K562 (cell line): ENCODE measurements around the gene TBX10. TPM values are rescaled to one million over a fixed set of nuclear protein-coding genes. Genes with fewer than 3 reads are reported as not detected.

Experiments
- ATAC-seq: fragments of 200-7000 bp; cut with Tn5 transposase; 3 replicates; pipeline ENCODE4 v1.9.1; 2020; ENCODE audit warnings: moderate library complexity
- BruUV-seq: library from RNA; stranded (reverse); fragments of 400-500 nt; replicated peaks from 2 replicates; lab custom pipeline; 2021; lab: Mats Ljungman, UMichigan
- CTCF ChIA-PET: fragments of 300-600 bp; formaldehyde crosslinking; extraction: SDS; loops from one replicate; lab custom pipeline; 2021; ENCODE audit warnings: low intra/inter-chr PET ratio; lab: Yijun Ruan, JAX
- POLR2A ChIA-PET: fragments of 300-600, 350-650 bp; sonication (Branson Sonifier 250); formaldehyde crosslinking; extraction: SDS; loops from one replicate; lab custom pipeline; 2021; ENCODE audit warnings: antibody characterized with exemption, inconsistent platforms; lab: Yijun Ruan, JAX
- DNase-seq, 4 experiments: peaks; one replicate each; pipeline versions ENCODE4 v3.0.0 to v3.0.0-alpha.2; 2011 to 2018; ENCODE audit warnings: low spot score in 3 of 4, mixed read lengths in 3 of 4; ENCODE audit errors: extremely low read depth in 1 of 4
- FAIRE-seq: peaks from 2 replicates; lab custom pipeline; 2011; peaks lifted over from hg19 to GRCh38; lab: Jason Lieb, UNC
- H2AFZ ChIP-seq: 2 replicates; pipeline ENCODE4 v1.6.0; 2011; ENCODE audit warnings: low read depth, low read length, control low read depth, inconsistent platforms
- H3K27ac ChIP-seq: fragments of 200-600 bp; 3 replicates; pipeline ENCODE4 v1.8.0; 2011; ENCODE audit warnings: low read depth, mild to moderate bottlenecking, control low read depth, inconsistent platforms, low read length, moderate library complexity, mixed read lengths; ENCODE audit errors: extremely low read depth
- H3K27me3 ChIP-seq, 2 experiments: fragments of 300-600 bp in 1 of 2; 2 replicates in 1 of 2; 3 replicates in 1 of 2; pipeline versions ENCODE4 v1.6.0 to v1.8.0; 2011; ENCODE audit warnings: inconsistent platforms in 2 of 2, low read length in 2 of 2, mild to moderate bottlenecking in 1 of 2, mixed read lengths in 1 of 2, moderate library complexity in 1 of 2; ENCODE audit not compliant: control insufficient read depth in 2 of 2, insufficient read depth in 2 of 2
- H3K36me3 ChIP-seq: fragments of 300-600 bp; 3 replicates; pipeline ENCODE4 v1.8.0; 2011; ENCODE audit warnings: mild to moderate bottlenecking, low read length, inconsistent platforms; ENCODE audit not compliant: control insufficient read depth, insufficient read depth
- H3K4me1 ChIP-seq, 2 experiments: fragments of 200-600 bp in 1 of 2; replicated peaks in 1 of 2; 2 replicates in 1 of 2; 3 replicates in 1 of 2; pipeline versions ENCODE4 v1.5.1 to v1.8.0; 2011; ENCODE audit warnings: inconsistent platforms in 2 of 2, low read length in 2 of 2, mild to moderate bottlenecking in 1 of 2, mixed read lengths in 1 of 2, moderate library complexity in 1 of 2; ENCODE audit not compliant: control insufficient read depth in 2 of 2, insufficient read depth in 2 of 2
- H3K4me2 ChIP-seq: 2 replicates; pipeline ENCODE4 v1.6.1; 2011; ENCODE audit warnings: low read length, control low read depth, inconsistent platforms, mixed read lengths; ENCODE audit not compliant: insufficient read depth
- H3K4me3 ChIP-seq: fragments of 200-600 bp; sonication (generic), shearing (Covaris generic); 2 replicates; pipeline ENCODE4 v1.5.1; 2016; ENCODE audit warnings: control low read depth, inconsistent platforms
- H3K79me2 ChIP-seq: fragments of 200-600 bp; 3 replicates; pipeline ENCODE4 v1.8.0; 2011; ENCODE audit warnings: low read length, inconsistent platforms; ENCODE audit not compliant: control insufficient read depth, insufficient read depth
- H3K9ac ChIP-seq, 2 experiments: 2 replicates each; pipeline versions ENCODE4 v1.6.0 to v1.6.1; 2011; ENCODE audit warnings: low read depth in 2 of 2, low read length in 2 of 2, control low read depth in 1 of 2, inconsistent platforms in 1 of 2, mild to moderate bottlenecking in 1 of 2, mixed read lengths in 1 of 2; ENCODE audit not compliant: insufficient read depth in 1 of 2
- H3K9me1 ChIP-seq: one replicate; pipeline ENCODE4 v1.6.0; 2011; ENCODE audit warnings: inconsistent platforms, mild to moderate bottlenecking, low read length, moderate library complexity; ENCODE audit not compliant: control insufficient read depth, insufficient read depth
- H3K9me3 ChIP-seq: replicated peaks from 2 replicates; pipeline ENCODE4 v1.5.1; 2011; ENCODE audit warnings: low read depth, low read length, inconsistent platforms; ENCODE audit not compliant: control insufficient read depth, insufficient read depth
- H4K20me1 ChIP-seq: replicated peaks from 2 replicates; pipeline ENCODE4 v1.6.1; 2011; ENCODE audit warnings: low read length, inconsistent platforms, mixed read lengths; ENCODE audit not compliant: control insufficient read depth, insufficient read depth
- ELF1 ChIP-seq: fragments of 200-800 bp; sonication (Bioruptor generic); IDR thresholded peaks from 2 replicates; pipeline ENCODE4 v1.6.1; 2016; ENCODE audit warnings: missing genetic modification characterization, missing compliant biosample characterization
- HOXB6 ChIP-seq: fragments of 250-450 bp; sonication (Bioruptor Pico); IDR thresholded peaks from 2 replicates; pipeline ENCODE4 v1.5.1; 2022; ENCODE audit warnings: mild to moderate bottlenecking, borderline replicate concordance
- IRF2 ChIP-seq: sonication (generic); formaldehyde crosslinking; IDR thresholded peaks from 2 replicates; pipeline ENCODE4 v1.8.1; 2022; ENCODE audit warnings: mild to moderate bottlenecking, missing genetic modification reagents
- NCOR1 ChIP-seq: fragments of 450-650 bp; IDR thresholded peaks from 2 replicates; pipeline ENCODE4 v1.6.1; 2016; ENCODE audit warnings: mild to moderate bottlenecking, moderate library complexity
- TOE1 ChIP-seq, 2 experiments: fragments of 450-650 bp in 1 of 2; sonication (generic) in 1 of 2; formaldehyde crosslinking in 1 of 2; IDR thresholded peaks; 2 replicates each; pipeline versions ENCODE4 v1.7.1 to v1.8.0; 2016 to 2022; ENCODE audit warnings: borderline replicate concordance in 2 of 2, mild to moderate bottlenecking in 2 of 2, antibody characterized with exemption in 1 of 2, inconsistent platforms in 1 of 2, low read depth in 1 of 2, missing genetic modification reagents in 1 of 2, moderate library complexity in 1 of 2
- U2AF2 ChIP-seq: fragments of 200-400 bp; formaldehyde crosslinking; optimal IDR thresholded peaks from 2 replicates; pipeline ENCODE3; 2017; ENCODE audit warnings: low read depth, mild to moderate bottlenecking, low read length
- ZC3H8 ChIP-seq: fragments of 450-650 bp; IDR thresholded peaks from 2 replicates; pipeline ENCODE4 v1.6.1; 2017
- ZNF12 ChIP-seq: sonication (generic); formaldehyde crosslinking; IDR thresholded peaks from 2 replicates; pipeline ENCODE4 v1.4.0; 2020; ENCODE audit warnings: mild to moderate bottlenecking, missing genetic modification reagents
- ZNF518B ChIP-seq: fragments of 250-450 bp; sonication (Bioruptor Pico); IDR thresholded peaks from 2 replicates; pipeline ENCODE4 v1.5.0; 2021; ENCODE audit warnings: mild to moderate bottlenecking, moderate library complexity
- WGBS: fragments of 100-300 bp; shearing (Covaris generic); methylation state at CpG from one replicate; pipeline ENCODE4 v1.1.6; 2016; ENCODE audit warnings: low coverage, mixed read lengths; ENCODE audit not compliant: insufficient coverage; ENCODE audit errors: missing lambda C conversion rate; 5-methylcytosine and 5-hydroxymethylcytosine counted together
- in situ Hi-C: fragments of 300-500 bp; cut with MboI; formaldehyde crosslinking; loops from 4 replicates; pipeline ENCODE4 v1.15.0; 2018; ENCODE audit warnings: inconsistent platforms, mixed read lengths
- intact Hi-C: fragments of 100-400 bp; cut with micrococcal nuclease; formaldehyde crosslinking; loops from 2 replicates; pipeline ENCODE4 v1.14.2; 2022
- polyA plus RNA-seq, 8 experiments: library from polyadenylated mRNA; depleted of rRNA in 4 of 8; stranded (reverse) in 5 of 8; unstranded in 3 of 8; fragments of >200 nt; fragmentation: Nextera tagmentation in 2 of 8; fragmentation: Illumina TruSeq in 1 of 8; extraction: Ambion mirVana in 2 of 8; extraction: Trizol in 1 of 8; gene quantifications; 2 replicates each; pipeline versions ENCODE4 v1.2.1 to v1.2.3, GENCODE V29; 2011 to 2014; ENCODE audit warnings: inconsistent platforms in 1 of 8, missing spikeins in 1 of 8
- total RNA-seq, 7 experiments: library from RNA; depleted of rRNA in 6 of 7; stranded (reverse); fragments of >200 nt in 6 of 7; fragmentation: Illumina TruSeq in 2 of 7; extraction: Trizol in 2 of 7; gene quantifications; 2 replicates each; pipeline versions ENCODE4 v1.2.1 to v1.2.3, GENCODE V29; 2011 to 2021; ENCODE audit warnings: low replicate concordance in 1 of 7
- TF ChIP-seq, protein P1 (sequence below): sonication (generic); formaldehyde crosslinking; IDR thresholded peaks from 2 replicates; pipeline ENCODE4 v1.8.0; 2023; ENCODE audit warnings: missing genetic modification reagents, mild to moderate bottlenecking, borderline replicate concordance

Gene TBX10
- total and polyA plus RNA-seq, 9 of the 15 experiments (the other 6 are each of a cell fraction or from before 2014, with no cell fraction given) = not detected

- Histone ChIP-seq H3K9me3 (no peaks in the 10 kb centered on the region), H3K9ac (no peak overlapping the region), H3K79me2 (no peaks in the 10 kb centered on the region), H3K4me2 (no peak overlapping the region), H4K20me1 (0 out of 2 replicates have a peak, but pooled peaks cover 9% of the 10 kb centered on the region), H3K4me1 (peaks cover 0 to 19% of the 10 kb centered on the region in 2 experiments; a peak in 2 of 5 replicates), H3K36me3 (no peaks in the 10 kb centered on the region), H3K27me3 (peaks cover 16 to 38% of the 10 kb centered on the region in 2 experiments; a peak in 3 of 5 replicates), H3K27ac (no peak overlapping the region), H3K9me1 (no peaks in the 10 kb centered on the region), H2AFZ (no peak overlapping the region), H3K4me3 (no peak overlapping the region)
- POLR2A ChIA-PET = interaction anchor here (0.6 kb wide), 1 partner anchor 80 kb away, joined by 3 read pairs; no protein-coding TSS in a partner anchor
- ATAC-seq (no peak), DNase-seq (peak in 2 of 4 experiments; percentile 2 to 4), FAIRE-seq (no peak)
- WGBS = 3% methylated on average over 12 of the region's 12 CpGs
- BruUV-seq = no TSS peak
- CTCF ChIA-PET = no interaction called here
- in situ Hi-C loops (loop anchor here (10.0 kb wide), 1 partner anchor 133 kb away; no protein-coding TSS in a partner anchor), intact Hi-C loops (no loop called here)
- TF ChIP-seq ELF1 (tag) (no peak), IRF2 (CRISPR knock-in tag) (no peak), HOXB6 (CRISPR knock-in tag) (no peak), NCOR1 (no peak), TOE1 (IDR thresholded peaks at IDR 0.05; ENCODE audit: borderline replicate concordance) (no peak), TOE1 (CRISPR knock-in tag; IDR thresholded peaks at IDR 0.05; ENCODE audit: borderline replicate concordance, low read depth) (no peak), ZC3H8 (no peak), ZNF518B (no peak), ZNF12 (no peak), U2AF2 (no peak)
- TF ChIP-seq, protein P1, sequence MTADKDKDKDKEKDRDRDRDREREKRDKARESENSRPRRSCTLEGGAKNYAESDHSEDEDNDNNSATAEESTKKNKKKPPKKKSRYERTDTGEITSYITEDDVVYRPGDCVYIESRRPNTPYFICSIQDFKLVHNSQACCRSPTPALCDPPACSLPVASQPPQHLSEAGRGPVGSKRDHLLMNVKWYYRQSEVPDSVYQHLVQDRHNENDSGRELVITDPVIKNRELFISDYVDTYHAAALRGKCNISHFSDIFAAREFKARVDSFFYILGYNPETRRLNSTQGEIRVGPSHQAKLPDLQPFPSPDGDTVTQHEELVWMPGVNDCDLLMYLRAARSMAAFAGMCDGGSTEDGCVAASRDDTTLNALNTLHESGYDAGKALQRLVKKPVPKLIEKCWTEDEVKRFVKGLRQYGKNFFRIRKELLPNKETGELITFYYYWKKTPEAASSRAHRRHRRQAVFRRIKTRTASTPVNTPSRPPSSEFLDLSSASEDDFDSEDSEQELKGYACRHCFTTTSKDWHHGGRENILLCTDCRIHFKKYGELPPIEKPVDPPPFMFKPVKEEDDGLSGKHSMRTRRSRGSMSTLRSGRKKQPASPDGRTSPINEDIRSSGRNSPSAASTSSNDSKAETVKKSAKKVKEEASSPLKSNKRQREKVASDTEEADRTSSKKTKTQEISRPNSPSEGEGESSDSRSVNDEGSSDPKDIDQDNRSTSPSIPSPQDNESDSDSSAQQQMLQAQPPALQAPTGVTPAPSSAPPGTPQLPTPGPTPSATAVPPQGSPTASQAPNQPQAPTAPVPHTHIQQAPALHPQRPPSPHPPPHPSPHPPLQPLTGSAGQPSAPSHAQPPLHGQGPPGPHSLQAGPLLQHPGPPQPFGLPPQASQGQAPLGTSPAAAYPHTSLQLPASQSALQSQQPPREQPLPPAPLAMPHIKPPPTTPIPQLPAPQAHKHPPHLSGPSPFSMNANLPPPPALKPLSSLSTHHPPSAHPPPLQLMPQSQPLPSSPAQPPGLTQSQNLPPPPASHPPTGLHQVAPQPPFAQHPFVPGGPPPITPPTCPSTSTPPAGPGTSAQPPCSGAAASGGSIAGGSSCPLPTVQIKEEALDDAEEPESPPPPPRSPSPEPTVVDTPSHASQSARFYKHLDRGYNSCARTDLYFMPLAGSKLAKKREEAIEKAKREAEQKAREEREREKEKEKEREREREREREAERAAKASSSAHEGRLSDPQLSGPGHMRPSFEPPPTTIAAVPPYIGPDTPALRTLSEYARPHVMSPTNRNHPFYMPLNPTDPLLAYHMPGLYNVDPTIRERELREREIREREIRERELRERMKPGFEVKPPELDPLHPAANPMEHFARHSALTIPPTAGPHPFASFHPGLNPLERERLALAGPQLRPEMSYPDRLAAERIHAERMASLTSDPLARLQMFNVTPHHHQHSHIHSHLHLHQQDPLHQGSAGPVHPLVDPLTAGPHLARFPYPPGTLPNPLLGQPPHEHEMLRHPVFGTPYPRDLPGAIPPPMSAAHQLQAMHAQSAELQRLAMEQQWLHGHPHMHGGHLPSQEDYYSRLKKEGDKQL (CRISPR knock-in tag) = no peak
These were observed 22.7 kb upstream of the TBX10 start for GRCh38 chr11:67662142-67662834.
